H1 (cell line): ENCODE data around the gene ZNF320. TPM values are rescaled to one million over a fixed set of nuclear protein-coding genes. Genes with fewer than 3 reads are reported as not detected.
A peak's percentile ranks its signal among the peaks of the same experiment; 100 is the strongest.
"Not testable (repeated sequence)": the region's sequence is repeated elsewhere in the genome, so short reads cannot be mapped to it uniquely, and the experiment has no call there.

Experiments
- CTCF ChIA-PET: fragments of 300-600 bp; sonication (Branson Sonifier 250); formaldehyde crosslinking; loops from one replicate; lab custom pipeline; 2021; ENCODE audit not compliant: partially characterized antibody; lab: Charles Lee
- POLR2A ChIA-PET: fragments of 300-600 bp; sonication (Branson Sonifier 250); formaldehyde crosslinking; loops from one replicate; lab custom pipeline; 2021; ENCODE audit warnings: inconsistent platforms; ENCODE audit not compliant: partially characterized antibody; lab: Charles Lee
- DNase-seq, 2 experiments: peaks; one replicate each; pipeline versions ENCODE4 v3.0.0 to v3.0.0-alpha.2; 2010 to 2022; ENCODE audit warnings: low spot score in 2 of 2, low read depth in 1 of 2, mixed read lengths in 1 of 2
- FAIRE-seq: peaks from 2 replicates; lab custom pipeline; 2011; peaks lifted over from hg19 to GRCh38; lab: Jason Lieb, UNC
- H2AFZ ChIP-seq: 2 replicates; pipeline ENCODE4 v1.8.1; 2012; ENCODE audit warnings: low read length, inconsistent platforms
- H2AK5ac ChIP-seq: 2 replicates; pipeline ENCODE4 v1.6.1; 2013; ENCODE audit warnings: low read depth, low read length
- H2BK120ac ChIP-seq: replicated peaks from 2 replicates; pipeline ENCODE3; 2013; ENCODE audit warnings: low read depth, low read length, inconsistent platforms
- H2BK12ac ChIP-seq: 2 replicates; pipeline ENCODE4 v1.6.1; 2013; ENCODE audit warnings: low read depth, low read length
- H2BK15ac ChIP-seq: 2 replicates; pipeline ENCODE4 v1.6.1; 2013; ENCODE audit warnings: low read length
- H2BK20ac ChIP-seq: 2 replicates; pipeline ENCODE4 v1.6.1; 2013; ENCODE audit warnings: low read length
- H2BK5ac ChIP-seq: 2 replicates; pipeline ENCODE4 v1.6.1; 2013; ENCODE audit warnings: low read depth, low read length
- H3K14ac ChIP-seq: 2 replicates; pipeline ENCODE4 v1.6.1; 2013; ENCODE audit warnings: inconsistent platforms; ENCODE audit not compliant: insufficient read length
- H3K18ac ChIP-seq: 2 replicates; pipeline ENCODE4 v1.6.1; 2013; ENCODE audit warnings: low read length; ENCODE audit errors: extremely low read depth
- H3K23ac ChIP-seq: 2 replicates; pipeline ENCODE4 v1.6.1; 2013; ENCODE audit warnings: inconsistent platforms; ENCODE audit not compliant: insufficient read length
- H3K23me2 ChIP-seq: 2 replicates; pipeline ENCODE4 v1.6.1; 2013; ENCODE audit warnings: low read depth, low read length
- H3K27ac ChIP-seq: 2 replicates; pipeline ENCODE4 v1.6.1; 2011; ENCODE audit warnings: low read depth, low read length, inconsistent platforms
- H3K27me3 ChIP-seq, 4 experiments: replicated peaks in 1 of 4; 1 replicate in 1 of 4; 2 replicates in 3 of 4; pipeline versions ENCODE4 v1.6.1 to v1.8.1; 2011 to 2013; ENCODE audit warnings: low read length in 3 of 4, mild to moderate bottlenecking in 3 of 4, inconsistent platforms in 2 of 4, mixed read lengths in 2 of 4, moderate library complexity in 1 of 4; ENCODE audit not compliant: control insufficient read depth in 3 of 4, insufficient read depth in 3 of 4; ENCODE audit errors: extremely low read depth in 1 of 4
- H3K36me3 ChIP-seq, 4 experiments: 2 replicates each; pipeline versions ENCODE4 v1.6.1 to v1.8.1; 2011 to 2013; ENCODE audit warnings: mild to moderate bottlenecking in 4 of 4, low read length in 3 of 4, moderate library complexity in 2 of 4, control low read depth in 1 of 4, inconsistent platforms in 1 of 4; ENCODE audit not compliant: insufficient read depth in 4 of 4, control insufficient read depth in 2 of 4
- H3K4ac ChIP-seq: replicated peaks from 2 replicates; pipeline ENCODE3; 2013; ENCODE audit warnings: low read length, low read depth, mixed read lengths, inconsistent platforms; ENCODE audit not compliant: insufficient read length
- H3K4me1 ChIP-seq, 4 experiments: replicated peaks in 1 of 4; 1 replicate in 1 of 4; 2 replicates in 3 of 4; pipeline versions ENCODE4 v1.6.1 to v1.8.1; 2011 to 2013; ENCODE audit warnings: low read length in 3 of 4, inconsistent platforms in 2 of 4, mixed read lengths in 1 of 4; ENCODE audit not compliant: insufficient read depth in 4 of 4, control insufficient read depth in 3 of 4
- H3K4me2 ChIP-seq, 2 experiments: 2 replicates each; pipeline versions ENCODE4 v1.6.1 to v1.8.1; 2011 to 2013; ENCODE audit warnings: low read depth in 2 of 2, low read length in 2 of 2, control low read depth in 1 of 2, inconsistent platforms in 1 of 2, mild to moderate bottlenecking in 1 of 2; ENCODE audit not compliant: insufficient read depth in 1 of 2
- H3K4me3 ChIP-seq, 4 experiments: fragments of 200-600, 300-600 bp in 1 of 4; sonication (generic), shearing (Covaris generic), sonication (Bioruptor Twin) in 1 of 4; 2 replicates each; pipeline versions ENCODE4 v1.5.1 to v1.8.1; 2011 to 2016; ENCODE audit warnings: low read length in 4 of 4, low read depth in 3 of 4, control low read depth in 2 of 4, inconsistent platforms in 2 of 4, mild to moderate bottlenecking in 2 of 4, mixed read lengths in 1 of 4, moderate library complexity in 1 of 4; ENCODE audit not compliant: insufficient read depth in 2 of 4; ENCODE audit errors: extremely low read depth in 1 of 4
- H3K56ac ChIP-seq: replicated peaks from 2 replicates; pipeline ENCODE3; 2013; ENCODE audit warnings: low read depth, mild to moderate bottlenecking, mixed read lengths, low read length, inconsistent platforms; ENCODE audit not compliant: insufficient read length
- H3K79me1 ChIP-seq: 2 replicates; pipeline ENCODE4 v1.6.1; 2013; ENCODE audit warnings: low read depth, low read length, control low read depth
- H3K79me2 ChIP-seq, 2 experiments: 2 replicates each; pipeline versions ENCODE4 v1.6.1 to v1.8.1; 2012 to 2013; ENCODE audit warnings: low read length in 2 of 2, mild to moderate bottlenecking in 2 of 2, inconsistent platforms in 1 of 2; ENCODE audit not compliant: insufficient read depth in 2 of 2, control insufficient read depth in 1 of 2
- H3K9ac ChIP-seq, 4 experiments: replicated peaks in 1 of 4; 1 replicate in 1 of 4; 2 replicates in 3 of 4; pipeline versions ENCODE4 v1.6.1 to v1.8.1; 2011 to 2013; ENCODE audit warnings: low read depth in 3 of 4, low read length in 3 of 4, control low read depth in 2 of 4, mild to moderate bottlenecking in 2 of 4, moderate library complexity in 2 of 4, inconsistent platforms in 1 of 4; ENCODE audit errors: extremely low read depth in 1 of 4
- H3K9me3 ChIP-seq, 2 experiments: 2 replicates each; pipeline versions ENCODE4 v1.6.1 to v1.8.1; 2012 to 2013; ENCODE audit warnings: mild to moderate bottlenecking in 2 of 2, moderate library complexity in 2 of 2, control low read depth in 1 of 2, inconsistent platforms in 1 of 2, low read depth in 1 of 2, low read length in 1 of 2, mixed read lengths in 1 of 2; ENCODE audit not compliant: insufficient read depth in 2 of 2
- H4K20me1 ChIP-seq, 2 experiments: replicated peaks in 1 of 2; 2 replicates each; pipeline versions ENCODE3 to v1.8.1; 2011 to 2013; ENCODE audit warnings: inconsistent platforms in 2 of 2, low read length in 2 of 2, mild to moderate bottlenecking in 1 of 2; ENCODE audit not compliant: insufficient read depth in 2 of 2, control insufficient read depth in 1 of 2
- H4K5ac ChIP-seq: 2 replicates; pipeline ENCODE4 v1.6.1; 2013; ENCODE audit warnings: low read length, low read depth, mixed read lengths, inconsistent platforms; ENCODE audit not compliant: insufficient read length
- H4K8ac ChIP-seq: 2 replicates; pipeline ENCODE4 v1.8.0; 2013; ENCODE audit warnings: mild to moderate bottlenecking, moderate library complexity, low read length, inconsistent platforms; ENCODE audit not compliant: insufficient read depth; ENCODE audit errors: extremely low read depth
- H4K91ac ChIP-seq: replicated peaks from 2 replicates; pipeline ENCODE3; 2013; ENCODE audit warnings: low read length, mixed read lengths, inconsistent platforms; ENCODE audit not compliant: insufficient read length
- WGBS, 2 experiments: shearing (Covaris generic) in 1 of 2; methylation state at CpG; one replicate each; pipeline versions ENCODE4 v1.1.6 to v1.1.7; 2013 to 2015; ENCODE audit warnings: low lambda C conversion rate in 2 of 2, mixed read lengths in 2 of 2, inconsistent platforms in 1 of 2, low coverage in 1 of 2, missing lambda C conversion rate in 1 of 2; ENCODE audit not compliant: insufficient replicate concordance in 2 of 2, insufficient coverage in 1 of 2, insufficient read length in 1 of 2; ENCODE audit errors: extremely low coverage in 1 of 2, missing lambda C conversion rate in 1 of 2; 5-methylcytosine and 5-hydroxymethylcytosine counted together
- polyA plus RNA-seq, 7 experiments: library from polyadenylated mRNA; depleted of rRNA in 3 of 7; stranded (reverse) in 5 of 7; unstranded in 2 of 7; fragments of >200 nt in 5 of 7; fragments of 200-250 nt in 2 of 7; gene quantifications; 1 replicate in 5 of 7; 2 replicates in 1 of 7; 4 replicates in 1 of 7; pipeline versions ENCODE4 v1.2.1 to v1.2.3, GENCODE V29; 2011 to 2013; ENCODE audit warnings: missing spikeins in 2 of 7, mixed read lengths in 2 of 7
- total RNA-seq: library from RNA; stranded (reverse); fragmentation: NEBNext Ultra II Directional; extraction: Animal tissue kit (Norgen Biotek cat#: 25700); gene quantifications from 2 replicates; pipeline ENCODE4 v1.2.1, GENCODE V29; 2021

Gene ZNF320
- total and polyA plus RNA-seq, 2 of the 8 experiments (the other 6 are each of a cell fraction or from before 2014, with no cell fraction given) = 20.6 to 26.8 TPM

GRCh38 chr19:52924641-52925040 is 27.2 kb upstream of the ZNF320 start:
- H3K14ac ChIP-seq, FAIRE-seq: not testable (repeated sequence)

More at GRCh38 chr19:52924641-52925040, 27.2 kb upstream of the ZNF320 start:
- not testable (repeated sequence) for H2AK5ac ChIP-seq, H2BK20ac ChIP-seq, H4K91ac ChIP-seq, H3K79me1 ChIP-seq, H3K4me3 ChIP-seq, H3K23me2 ChIP-seq, H2BK12ac ChIP-seq, H3K4ac ChIP-seq, H4K20me1 ChIP-seq, H4K5ac ChIP-seq, H3K9me3 ChIP-seq, H2BK120ac ChIP-seq, H3K4me1 ChIP-seq, H2AFZ ChIP-seq, H3K23ac ChIP-seq, H3K56ac ChIP-seq, H3K27ac ChIP-seq, H2BK5ac ChIP-seq, H2BK15ac ChIP-seq, H3K27me3 ChIP-seq, H4K8ac ChIP-seq, H3K18ac ChIP-seq, H3K79me2 ChIP-seq, H3K9ac ChIP-seq, DNase-seq
- ChIA-PET POLR2A (interaction anchor here (0.6 to 1.8 kb wide), 6 partner anchors 14 to 313 kb away, joined by 3 to 5 read pairs (median 4); partner anchors contain the start of gene ZNF320), CTCF (interaction anchor here (1.7 kb wide), 1 partner anchor 86 kb away, joined by 3 read pairs; no protein-coding TSS in a partner anchor)
- H3K4me2 ChIP-seq = peak overlapping the region in 1 of 2 experiments; percentile 71; a peak in 1 of 4 replicates
- H3K36me3 ChIP-seq = peaks cover 0 to 13% (median 7%) of the 10 kb centered on the region in 4 experiments; a peak in 5 of 8 replicates
- WGBS, 2 experiments = 92% methylated on average over 9 of the region's 9 CpGs; no CpG with 5 or more reads in 1 of the 2 experiments
